H4 (cell line): Measurements from ENCODE around the gene FFAR3. TPM values are rescaled to one million over a fixed set of nuclear protein-coding genes. Genes with fewer than 3 reads are reported as not detected.
A peak's percentile ranks its signal among the peaks of the same experiment; 100 is the strongest.
"Not testable (repeated sequence)": the region's sequence is repeated elsewhere in the genome, so short reads cannot be mapped to it uniquely, and the experiment has no call there.

Source experiments
- DNase-seq: peaks from one replicate; pipeline ENCODE4 v3.0.0-alpha.2; 2015; ENCODE audit warnings: low spot score
- total RNA-seq: library from RNA; depleted of rRNA; stranded (reverse); fragments of >200 nt; shearing (Covaris generic); gene quantifications from 2 replicates; pipeline ENCODE4 v1.2.3, GENCODE V29; 2014

The FFAR3 gene
- total RNA-seq, 1 experiment from 2014 or later: 0.21 TPM

DNA sequence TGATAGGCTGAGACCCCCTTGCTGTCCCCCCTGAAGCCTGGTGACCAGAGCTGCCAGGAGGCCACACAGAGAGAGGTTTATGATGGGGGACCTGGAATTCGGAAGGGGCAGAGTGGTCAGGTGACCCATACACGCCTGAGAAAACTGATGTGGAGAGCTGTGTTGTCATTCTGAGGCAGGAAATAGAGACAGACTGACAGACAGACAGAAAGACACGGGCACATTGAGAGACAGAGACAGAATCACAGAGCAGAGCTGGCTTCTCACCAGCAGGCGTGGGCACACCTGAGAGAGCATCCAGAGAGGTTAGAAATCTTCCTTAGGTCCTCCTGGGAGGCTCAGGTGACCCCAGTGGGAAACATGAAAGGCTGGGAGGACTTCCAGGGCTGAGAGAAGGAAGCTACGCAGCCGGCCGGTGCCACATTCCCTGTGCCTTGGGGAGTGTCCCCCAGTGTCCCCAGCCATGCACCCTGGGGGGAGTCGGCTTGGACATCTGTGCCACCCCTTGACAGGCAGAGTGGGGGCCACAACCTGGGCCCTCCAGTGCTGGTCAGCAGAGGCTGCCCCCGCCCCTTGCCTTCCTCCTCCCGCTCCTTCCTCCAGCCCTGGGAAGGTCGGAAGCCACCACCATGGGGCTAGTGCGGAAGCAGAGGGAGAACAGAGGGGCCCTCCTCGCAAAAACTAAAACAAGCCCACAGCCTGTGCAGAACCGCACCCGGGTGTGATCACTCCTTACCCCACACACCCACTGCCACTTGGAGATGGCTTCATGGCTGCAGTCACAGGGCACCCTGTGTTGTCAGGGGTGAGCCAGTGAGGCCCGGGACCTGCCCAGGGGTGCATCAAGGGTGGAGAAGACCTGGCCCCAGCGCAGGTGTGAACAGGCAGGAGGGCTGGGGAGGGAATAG, 8.4 kb upstream of the FFAR3 start:
- DNase-seq: peak; percentile 10

DNA sequence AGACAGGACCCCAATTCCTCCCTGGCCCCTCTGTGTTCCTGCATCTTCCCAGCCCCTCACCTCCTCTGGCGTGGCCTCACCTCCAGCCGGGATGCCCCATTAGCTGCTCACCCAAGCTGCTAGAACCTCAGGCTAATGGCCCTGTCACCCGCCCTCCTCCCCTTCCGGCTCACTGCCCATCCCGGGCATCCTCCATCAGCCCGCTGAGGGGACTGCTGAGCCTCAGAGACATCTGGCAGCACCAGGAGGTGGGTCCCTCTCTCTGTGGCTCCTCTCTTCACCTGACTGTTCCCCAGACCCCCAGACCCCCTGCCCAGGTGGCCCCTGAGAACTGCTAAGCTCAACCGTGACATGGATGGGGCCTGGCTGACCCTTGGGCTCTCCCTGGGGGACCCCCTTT, 7.7 kb upstream of the FFAR3 start:
- DNase-seq: peak; percentile 5

DNA sequence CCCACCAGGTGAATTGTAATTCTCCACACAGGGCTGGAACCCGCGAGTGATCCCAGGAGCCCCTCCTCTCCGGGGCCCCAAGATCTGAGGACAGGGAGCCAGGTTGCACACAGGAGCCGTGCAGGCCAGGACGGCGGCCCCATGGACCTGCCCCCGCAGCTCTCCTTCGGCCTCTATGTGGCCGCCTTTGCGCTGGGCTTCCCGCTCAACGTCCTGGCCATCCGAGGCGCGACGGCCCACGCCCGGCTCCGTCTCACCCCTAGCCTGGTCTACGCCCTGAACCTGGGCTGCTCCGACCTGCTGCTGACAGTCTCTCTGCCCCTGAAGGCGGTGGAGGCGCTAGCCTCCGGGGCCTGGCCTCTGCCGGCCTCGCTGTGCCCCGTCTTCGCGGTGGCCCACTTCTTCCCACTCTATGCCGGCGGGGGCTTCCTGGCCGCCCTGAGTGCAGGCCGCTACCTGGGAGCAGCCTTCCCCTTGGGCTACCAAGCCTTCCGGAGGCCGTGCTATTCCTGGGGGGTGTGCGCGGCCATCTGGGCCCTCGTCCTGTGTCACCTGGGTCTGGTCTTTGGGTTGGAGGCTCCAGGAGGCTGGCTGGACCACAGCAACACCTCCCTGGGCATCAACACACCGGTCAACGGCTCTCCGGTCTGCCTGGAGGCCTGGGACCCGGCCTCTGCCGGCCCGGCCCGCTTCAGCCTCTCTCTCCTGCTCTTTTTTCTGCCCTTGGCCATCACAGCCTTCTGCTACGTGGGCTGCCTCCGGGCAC, 6.7 kb upstream of the FFAR3 start:
- DNase-seq: peak; percentile 2

DNA sequence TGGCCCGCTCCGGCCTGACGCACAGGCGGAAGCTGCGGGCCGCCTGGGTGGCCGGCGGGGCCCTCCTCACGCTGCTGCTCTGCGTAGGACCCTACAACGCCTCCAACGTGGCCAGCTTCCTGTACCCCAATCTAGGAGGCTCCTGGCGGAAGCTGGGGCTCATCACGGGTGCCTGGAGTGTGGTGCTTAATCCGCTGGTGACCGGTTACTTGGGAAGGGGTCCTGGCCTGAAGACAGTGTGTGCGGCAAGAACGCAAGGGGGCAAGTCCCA, 6.1 kb upstream of the FFAR3 start:
- DNase-seq: no peak

DNA sequence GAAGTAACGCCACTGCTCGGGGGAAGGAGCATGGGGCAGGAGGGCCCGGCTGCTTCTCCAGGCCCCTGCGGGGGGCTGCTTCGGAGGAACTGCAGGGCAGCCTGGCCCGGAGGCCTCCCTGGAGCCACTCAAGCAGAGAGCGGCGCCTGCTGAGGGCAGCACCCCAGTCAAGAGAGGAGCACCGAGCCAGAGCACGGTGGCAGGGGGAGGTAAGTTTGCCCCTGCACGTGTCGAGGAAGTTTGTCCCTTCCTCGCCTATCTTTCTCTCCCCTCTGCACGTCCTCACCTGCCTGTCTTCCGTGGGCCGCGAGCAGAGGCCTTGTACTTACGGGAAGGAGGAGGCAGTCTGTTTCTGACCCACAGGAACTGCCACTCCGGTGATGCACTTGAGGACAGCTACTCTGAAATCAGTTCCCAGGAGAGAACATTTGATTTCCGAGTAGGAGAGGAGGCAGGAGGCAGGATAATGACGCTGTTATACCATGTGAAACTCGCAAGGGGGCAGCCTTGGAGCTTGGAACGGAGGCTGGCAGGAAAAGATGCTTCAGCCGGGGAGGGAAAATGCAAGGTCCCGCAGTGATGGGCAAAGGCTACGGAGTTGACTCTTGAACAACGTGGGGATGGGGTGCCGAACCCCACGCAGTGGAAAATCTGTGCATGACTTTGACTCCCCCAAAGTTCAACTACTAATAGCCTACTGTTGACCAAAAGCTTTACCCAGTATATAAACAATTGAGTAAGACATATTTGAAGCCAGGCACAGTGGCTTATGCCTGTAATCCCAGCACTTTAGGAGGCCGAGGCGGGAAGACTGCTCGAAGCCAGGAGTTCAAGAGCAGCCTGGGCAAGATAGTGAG, 5.6 kb upstream of the FFAR3 start:
- peak; percentile 81 for DNase-seq

DNA sequence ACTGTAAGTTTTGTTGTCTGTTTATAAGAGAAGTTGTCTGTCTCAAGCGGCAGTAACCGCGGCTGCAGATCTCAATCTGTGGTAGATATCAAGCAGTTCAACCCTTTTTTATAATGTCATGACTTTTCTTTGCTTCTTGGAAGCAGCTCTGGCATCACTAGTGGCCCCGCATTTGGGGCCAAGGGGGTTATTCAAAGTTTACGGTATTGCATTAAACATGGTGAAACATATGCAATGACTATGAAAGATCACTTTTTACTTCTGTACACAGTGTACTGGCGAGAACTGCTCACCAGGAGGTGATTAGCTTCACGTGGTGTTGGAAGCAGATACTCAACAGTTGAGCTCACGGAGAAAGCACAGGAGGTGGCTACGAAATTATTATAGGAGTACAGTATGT, 4.6 kb upstream of the FFAR3 start:
- peak; percentile 15 for DNase-seq

DNA sequence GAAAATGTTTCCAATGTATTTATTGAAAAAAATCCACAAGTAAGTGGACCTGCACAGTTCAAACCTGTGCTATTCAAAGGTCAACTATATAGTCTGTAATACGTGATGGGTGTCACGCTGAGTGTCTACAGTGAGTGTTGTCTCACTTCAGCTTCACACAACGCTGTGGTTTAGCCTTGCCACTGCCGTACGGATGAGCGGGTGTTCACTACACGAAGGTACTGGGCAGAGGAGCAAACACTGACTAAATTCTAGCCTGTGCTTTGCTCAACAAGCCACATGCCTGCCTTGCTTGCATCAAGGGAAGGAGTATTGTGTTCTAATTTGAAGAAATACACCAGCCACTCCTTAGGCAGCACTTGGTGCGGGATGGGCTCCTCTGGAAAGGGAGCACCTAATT, 3.4 kb upstream of the FFAR3 start:
- DNase-seq: peak; percentile 6

DNA sequence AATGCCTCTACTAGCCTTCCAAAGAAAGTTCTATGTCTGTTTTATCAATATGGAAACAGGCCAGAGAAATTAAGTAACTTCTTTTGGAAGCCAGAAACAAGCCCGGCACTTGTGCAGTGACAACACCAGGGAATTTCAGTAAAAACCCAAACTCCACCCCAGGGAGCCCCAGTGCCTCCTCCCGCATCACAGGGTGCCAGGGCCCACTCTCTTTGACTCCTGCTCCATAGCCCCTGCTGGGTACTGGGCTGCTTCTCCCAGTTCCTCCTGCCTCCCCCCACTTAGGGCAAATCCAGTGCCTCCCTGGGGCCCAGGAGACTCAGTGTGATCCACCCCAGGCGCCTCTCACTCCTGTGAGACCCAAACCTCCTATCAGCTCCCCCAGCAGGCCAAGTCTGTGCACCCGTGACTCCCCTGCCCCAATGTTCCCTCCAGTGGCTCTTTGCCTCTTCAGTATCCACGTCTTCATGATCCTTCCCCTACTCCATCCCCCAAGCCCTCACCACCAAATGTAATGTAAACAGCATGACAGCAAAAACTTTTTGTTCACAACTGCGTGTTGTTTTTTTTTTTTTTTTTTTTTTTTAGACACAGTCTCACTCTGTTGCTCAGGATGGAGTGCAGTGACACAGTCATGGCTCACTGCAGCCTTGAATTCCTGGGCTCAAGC, 2.3 kb upstream of the FFAR3 start:
- peak; percentile 25 for DNase-seq

DNA sequence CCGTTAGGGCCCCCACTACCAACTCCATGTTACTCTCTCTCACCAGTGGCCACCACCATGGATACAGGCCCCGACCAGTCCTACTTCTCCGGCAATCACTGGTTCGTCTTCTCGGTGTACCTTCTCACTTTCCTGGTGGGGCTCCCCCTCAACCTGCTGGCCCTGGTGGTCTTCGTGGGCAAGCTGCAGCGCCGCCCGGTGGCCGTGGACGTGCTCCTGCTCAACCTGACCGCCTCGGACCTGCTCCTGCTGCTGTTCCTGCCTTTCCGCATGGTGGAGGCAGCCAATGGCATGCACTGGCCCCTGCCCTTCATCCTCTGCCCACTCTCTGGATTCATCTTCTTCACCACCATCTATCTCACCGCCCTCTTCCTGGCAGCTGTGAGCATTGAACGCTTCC, 574 bp downstream of the FFAR3 start:
- not testable (repeated sequence) for DNase-seq

DNA sequence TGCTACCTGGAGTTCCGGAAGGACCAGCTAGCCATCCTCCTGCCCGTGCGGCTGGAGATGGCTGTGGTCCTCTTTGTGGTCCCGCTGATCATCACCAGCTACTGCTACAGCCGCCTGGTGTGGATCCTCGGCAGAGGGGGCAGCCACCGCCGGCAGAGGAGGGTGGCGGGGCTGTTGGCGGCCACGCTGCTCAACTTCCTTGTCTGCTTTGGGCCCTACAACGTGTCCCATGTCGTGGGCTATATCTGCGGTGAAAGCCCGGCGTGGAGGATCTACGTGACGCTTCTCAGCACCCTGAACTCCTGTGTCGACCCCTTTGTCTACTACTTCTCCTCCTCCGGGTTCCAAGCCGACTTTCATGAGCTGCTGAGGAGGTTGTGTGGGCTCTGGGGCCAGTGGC, 1.1 kb downstream of the FFAR3 start:
- DNase-seq: not testable (repeated sequence)

DNA sequence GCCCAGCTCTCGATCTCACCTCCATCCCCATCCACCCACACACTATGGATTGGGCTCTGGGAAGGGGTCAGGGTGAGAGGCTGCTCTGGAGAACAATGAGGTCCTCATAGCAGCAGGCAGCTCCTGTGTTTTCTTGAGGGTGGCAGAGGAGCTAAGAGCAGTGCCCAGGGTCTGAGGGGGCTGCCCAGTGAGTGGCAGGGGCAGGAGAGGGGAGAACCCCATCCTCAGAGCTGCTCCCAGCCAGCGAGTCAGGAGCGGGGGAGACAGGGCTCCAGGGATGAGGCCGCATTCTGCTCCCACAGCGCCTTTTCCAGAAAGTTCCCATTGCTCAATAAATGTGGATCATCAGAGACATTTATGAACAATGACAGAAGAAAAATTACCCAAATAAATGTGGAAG, 1.8 kb downstream of the FFAR3 start:
- DNase-seq: not testable (repeated sequence)

DNA sequence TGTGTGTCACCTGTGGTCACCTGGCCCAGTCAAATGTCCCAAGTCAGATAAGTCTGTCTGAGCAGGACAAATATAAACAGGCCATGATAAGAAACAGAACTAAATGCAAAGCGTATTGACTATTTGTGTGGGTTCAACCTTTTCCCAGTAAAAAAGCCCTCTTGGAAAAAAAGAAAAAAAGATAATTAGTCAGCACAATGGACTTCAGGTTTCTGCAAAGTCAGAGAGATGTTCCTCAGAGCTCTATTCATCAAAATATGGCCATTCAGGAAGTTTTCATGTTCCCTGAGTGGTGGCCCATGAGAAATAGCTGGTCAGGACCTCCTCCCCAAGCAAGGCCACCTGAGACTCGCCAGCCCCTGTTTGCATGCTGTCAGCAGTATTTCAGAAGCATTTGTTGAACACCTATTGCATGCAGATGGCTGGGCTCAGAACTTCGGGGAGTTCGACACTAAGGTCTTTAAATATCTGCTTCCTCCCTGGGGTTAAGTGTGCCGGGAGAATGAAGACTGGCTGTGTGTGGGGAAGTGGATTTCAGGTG, 2.7 kb downstream of the FFAR3 start:
- DNase-seq: no peak

DNA sequence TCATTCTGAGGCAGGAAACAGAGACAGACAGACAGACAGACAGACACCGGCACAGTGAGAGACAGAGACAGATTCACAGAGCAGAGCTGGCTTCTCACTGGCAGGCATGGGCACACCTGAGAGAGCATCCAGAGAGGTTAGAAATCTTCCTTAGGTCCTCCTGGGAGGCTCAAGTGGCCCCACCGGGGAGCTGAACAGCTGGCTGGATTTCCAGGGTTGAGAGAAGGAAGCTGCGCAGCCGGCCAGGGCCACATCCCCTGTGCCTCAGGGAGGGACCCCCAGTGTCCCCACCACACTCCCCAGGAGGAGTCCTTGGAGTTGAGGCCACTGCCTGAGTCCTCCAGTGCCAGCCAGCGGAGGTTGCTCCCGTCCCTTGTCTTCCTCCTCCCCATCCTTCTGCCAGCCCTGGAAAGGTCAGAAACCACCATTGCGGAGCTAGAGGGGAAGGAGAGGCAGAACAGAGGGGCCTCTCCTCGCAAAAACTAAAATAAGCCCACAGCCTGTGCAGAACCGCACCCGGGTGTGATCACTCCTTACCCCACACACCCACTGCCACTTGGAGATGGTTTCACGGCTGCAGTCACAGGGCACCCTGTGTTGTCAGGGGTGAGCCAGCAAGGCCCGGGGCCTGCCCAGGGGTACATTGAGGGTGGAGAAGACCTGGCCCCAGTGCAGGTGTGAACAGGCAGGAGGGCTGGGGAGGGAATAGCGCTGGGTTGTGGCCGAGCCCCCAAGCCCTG, 4.2 kb downstream of the FFAR3 start:
- DNase-seq: no peak

DNA sequence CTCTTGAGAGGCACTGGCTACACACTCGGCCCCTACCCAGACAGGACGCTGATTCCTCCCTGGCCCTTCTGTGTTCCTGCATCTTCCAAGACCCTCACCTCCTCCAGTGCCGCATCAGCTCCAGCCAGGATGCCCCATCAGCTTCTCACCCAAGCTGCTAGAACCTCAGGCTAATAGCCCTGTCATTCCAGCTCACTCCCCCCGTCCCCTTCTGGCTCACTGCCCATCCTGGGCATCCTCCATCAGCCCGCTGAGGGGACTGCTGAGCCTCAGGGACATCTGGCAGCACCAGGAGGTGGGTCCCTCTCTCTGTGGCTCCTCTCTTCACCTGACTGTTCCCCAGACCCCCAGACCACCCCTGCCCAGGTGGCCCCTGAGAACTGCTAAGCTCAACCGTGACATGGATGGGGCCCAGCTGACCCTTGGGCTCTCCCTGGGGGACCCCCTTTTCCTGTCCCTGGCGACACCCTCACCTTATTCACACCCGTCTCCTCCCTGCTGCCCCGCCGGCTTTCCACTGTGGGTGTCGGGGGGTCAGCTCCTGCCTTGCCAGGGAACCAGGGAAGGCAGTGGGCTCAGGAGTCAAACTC, 4.8 kb downstream of the FFAR3 start:
- no peak for DNase-seq

DNA sequence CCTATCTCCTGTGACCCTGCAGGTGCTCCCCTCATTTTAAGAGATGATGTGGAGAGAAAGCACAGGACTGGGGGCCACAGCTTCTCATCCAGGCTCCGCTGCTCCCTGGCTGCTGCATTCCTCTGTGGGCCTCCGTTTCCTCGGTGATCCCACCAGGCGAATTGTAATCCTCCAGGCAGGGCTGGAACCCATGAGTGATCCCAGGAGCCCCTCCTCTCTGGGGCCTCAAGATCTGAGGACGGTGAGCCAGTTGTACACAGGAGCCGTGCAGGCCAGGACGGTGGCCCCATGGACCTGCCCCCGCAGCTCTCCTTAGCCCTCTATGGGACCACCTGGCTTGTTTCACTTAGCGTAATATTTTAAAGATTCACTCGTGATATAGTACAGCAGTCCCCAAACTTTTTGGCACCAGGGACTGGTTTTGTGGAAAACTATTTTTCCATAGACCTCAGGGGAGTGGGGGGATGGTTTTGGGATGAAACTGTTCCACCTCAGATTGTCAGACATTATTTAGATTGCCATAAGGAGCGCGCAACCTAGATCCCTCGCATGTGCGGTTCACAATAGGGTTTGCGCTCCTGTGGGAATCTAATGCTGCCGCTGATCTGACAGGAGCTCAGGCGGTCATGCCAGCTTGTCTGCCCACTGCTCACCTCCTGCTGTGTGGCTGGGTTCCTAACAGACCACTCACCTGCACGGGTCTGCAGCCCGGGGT, 5.6 kb downstream of the FFAR3 start:
- DNase-seq: no peak

DNA sequence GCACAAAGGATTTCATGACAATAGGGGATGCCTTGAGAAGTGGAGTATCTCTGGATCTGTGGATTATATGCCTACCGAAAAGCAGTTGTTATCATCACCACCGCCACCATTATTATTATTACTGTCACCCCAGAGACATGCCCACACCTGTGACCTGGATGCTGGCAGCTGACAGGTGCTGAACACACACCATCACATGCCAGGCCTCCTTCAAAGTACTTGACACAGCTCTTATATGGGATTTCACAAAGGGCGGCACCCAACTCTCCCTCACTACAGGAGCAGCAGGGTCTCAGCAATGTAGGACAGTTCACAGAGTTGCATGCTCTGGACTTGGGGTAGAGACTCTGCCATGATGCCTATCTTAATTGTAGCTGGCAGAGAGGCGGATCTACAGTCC, 7.0 kb downstream of the FFAR3 start:
- no peak for DNase-seq

DNA sequence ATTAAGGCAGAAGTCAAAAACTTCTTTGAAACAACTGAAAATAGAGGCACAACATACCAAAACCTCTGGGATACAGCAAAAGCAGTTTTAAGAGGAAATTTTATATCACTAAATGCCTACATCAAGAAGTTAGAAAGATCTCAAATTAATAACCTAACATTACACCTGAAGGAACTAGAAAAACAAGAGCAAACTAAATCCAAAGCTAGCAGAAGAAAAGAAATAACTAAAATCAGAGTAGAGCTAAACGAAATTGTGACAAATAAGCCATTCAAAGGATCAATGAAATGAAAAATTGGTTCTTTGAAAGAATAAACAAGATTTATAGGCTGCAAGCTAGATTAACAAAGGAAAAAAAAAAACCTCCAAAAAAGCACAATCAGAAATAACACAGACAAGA, 10.1 kb downstream of the FFAR3 start:
- no peak for DNase-seq

DNA sequence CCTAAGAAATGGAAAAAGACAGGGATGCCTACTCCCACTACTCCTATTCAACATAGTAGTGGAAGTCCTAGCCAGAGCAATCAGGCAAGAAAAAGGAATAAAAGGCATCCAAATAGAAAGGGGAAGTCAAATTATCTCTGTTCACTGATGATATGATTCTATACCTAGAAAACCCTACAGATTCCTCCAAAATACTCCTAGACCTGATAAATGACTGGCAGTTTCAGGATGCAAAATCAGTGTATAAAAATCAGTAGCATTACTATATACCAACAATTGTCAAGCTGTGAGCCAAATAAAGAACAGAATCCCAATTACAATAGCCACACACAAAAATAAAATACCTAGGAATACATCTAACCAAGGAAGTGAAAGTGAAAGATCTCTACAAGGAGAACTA, 11.3 kb downstream of the FFAR3 start:
- no peak for DNase-seq

DNA sequence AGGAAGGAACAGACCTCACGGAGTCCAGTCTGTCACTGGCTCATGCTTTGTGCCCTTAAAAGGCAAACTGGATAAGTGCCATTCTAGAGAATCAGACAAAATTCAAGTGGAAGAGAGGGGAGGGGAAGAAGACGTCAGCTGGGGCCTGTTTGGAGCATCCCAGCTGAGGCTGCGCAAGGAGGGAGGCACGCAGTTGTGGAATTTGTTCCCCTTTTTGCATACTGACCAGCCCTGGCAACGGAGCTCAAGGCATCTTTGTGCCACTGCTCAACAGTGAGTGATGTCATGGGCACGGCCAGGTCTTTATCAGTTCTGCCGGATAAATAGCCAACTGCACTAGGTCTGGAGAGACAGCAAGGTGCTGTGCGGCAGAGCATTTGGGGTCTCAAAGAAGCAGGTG, 12.5 kb downstream of the FFAR3 start, which contains the start of gene GPR42:
GPR42 (plus strand) TSS at position 347 of the 400 bp plus-strand sequence. CDS start 292 bp downstream, outside the sequence.
- DNase-seq: no peak

DNA sequence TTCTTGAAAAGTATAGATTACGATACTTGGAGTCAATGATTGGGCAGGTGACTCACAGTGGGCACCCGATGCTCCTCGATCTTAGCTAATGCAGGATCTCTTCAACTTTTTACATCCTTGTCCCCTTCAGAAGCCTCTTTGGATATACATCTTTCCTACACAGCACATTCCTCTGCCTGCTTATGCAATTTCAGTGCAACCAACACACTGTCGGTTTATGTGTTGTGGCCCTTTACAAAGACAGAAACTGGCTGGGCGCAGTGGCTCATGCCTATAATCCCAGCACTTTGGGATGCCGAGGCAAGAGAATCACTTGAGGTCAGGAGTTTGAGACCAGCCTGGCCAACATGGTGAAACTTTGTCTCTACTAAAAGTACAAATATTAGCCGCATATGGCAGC, 15.2 kb downstream of the FFAR3 start:
- DNase-seq: peak; percentile 5
